Left renal pelvis (tissue), 4 donors: ENCODE results near the gene MAP3K12. TPM values are rescaled to one million over a fixed set of nuclear protein-coding genes. Genes with fewer than 3 reads are reported as not detected.
A peak's percentile ranks its signal among the peaks of the same experiment; 100 is the strongest.

ENCODE experiments used
- DNase-seq, 4 donors: peaks; one replicate each; pipeline ENCODE4 v3.0.0-alpha.2; 2013; ENCODE audit warnings: low read depth in 4 of 4, low spot score in 3 of 4
- polyA plus RNA-seq, 4 donors: library from polyadenylated mRNA; unstranded; fragments of 120-200 nt; gene quantifications; one replicate each; pipeline ENCODE4 v1.2.1, GENCODE V29; 2013; ENCODE audit not compliant: insufficient read length in 4 of 4

Gene MAP3K12
- polyA plus RNA-seq, 4 donors = 21.6 to 36.9 (median 29.9) TPM

DNA sequence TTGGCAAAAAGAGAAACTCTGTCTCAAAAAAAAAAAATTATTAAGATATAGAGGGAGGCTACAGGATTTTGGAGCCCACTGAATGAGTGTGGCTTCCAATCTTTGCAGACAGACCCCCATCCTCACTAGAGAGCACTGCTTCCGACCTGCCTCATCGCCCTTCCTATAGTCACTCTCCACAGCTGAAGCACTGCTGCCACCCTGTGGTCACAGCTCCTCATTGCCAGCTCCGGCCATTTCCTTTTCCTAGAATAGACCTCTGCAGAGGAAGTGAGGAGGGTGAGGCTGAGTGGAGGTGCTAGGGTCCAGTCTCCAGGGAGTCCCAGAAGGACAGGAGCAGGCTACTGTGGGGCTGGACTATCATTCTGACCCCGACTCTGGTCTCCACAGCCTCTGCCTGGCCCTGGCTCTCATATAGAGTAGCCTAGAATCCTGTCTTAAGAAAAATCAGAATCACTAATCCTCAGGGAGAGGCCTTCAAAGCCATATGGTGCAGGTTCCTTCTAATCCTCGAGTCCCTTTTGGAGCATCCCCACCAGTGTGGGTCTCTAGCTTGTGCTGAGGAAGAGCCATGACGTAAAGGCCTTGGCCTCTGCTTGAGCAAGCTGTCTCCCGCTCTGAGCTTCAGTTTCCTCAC lies 9.4 kb upstream of the MAP3K12 start:
- DNase-seq = peak in 2 of 4 donors; percentile 54 to 79

DNA sequence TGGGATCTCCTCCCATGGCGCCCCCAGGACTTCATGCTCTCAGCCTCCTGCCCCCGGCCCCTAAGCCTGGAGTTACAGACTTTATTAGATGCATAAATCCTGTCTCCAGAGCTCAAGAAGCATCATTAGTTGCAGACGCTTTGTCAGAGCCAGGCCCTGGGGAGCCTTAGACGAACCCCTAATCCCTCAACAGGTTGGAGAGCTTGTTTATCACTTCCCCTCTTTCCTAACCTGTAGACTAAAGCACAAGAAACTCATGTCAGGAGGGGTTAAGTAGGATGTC lies 8.3 kb upstream of the MAP3K12 start:
- DNase-seq = no peak

DNA sequence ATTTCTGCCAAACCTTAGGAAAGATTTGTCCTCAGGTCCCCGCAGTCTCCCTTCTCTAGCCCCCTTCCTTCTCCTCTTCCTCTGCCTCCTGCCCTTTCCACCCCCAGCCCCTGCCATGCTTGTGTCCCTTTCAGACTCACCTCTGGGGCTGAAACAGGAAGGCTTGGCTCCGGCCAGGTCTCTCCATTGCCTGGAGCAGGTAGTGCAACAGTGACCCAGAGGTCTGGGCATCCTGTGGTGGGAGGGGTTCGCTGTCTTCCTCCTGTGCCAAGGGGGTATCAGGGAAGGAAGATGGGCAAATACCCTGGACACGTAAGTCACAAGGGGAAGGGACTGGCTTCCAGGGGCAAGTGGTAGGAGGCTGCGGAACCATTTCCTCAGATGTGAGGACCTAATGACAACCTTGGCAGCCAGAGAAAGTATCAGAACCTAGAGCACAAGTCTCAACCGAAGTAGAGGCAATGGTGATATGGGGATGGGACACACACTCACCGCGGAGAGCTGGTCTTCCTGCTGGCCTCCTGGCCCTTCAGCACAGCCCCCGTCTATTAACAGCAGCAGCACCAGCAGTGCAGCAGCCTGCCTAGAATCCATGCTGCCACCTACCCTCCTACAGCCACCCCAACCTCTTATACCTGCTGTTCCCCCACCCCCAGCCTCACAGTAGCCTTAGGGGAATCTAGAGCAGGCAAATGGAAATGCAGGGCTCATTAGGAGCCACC lies 7.8 kb upstream of the MAP3K12 start, which contains the start of gene NPFF:
NPFF (minus strand) TSS at position 604 of the 722 bp plus-strand sequence; CDS start at position 594, 10 bp downstream.
- no peak for DNase-seq

DNA sequence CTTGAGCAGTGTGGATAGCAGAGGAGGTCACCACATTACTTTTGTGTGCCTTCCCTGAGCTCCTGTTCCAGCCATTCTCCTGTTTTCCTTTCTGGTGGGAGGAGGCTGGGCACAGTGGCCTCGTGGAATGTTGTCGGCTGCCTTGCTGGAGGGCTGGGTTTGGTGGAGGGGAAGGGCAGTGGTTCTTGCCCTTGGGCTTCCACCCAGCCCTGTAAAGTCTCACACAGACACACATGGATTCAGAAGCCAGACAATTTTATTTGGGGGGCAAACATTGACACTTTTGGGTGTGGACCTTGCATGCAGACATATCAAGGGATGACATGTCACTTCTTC lies 7.2 kb upstream of the MAP3K12 start:
- DNase-seq = no peak

DNA sequence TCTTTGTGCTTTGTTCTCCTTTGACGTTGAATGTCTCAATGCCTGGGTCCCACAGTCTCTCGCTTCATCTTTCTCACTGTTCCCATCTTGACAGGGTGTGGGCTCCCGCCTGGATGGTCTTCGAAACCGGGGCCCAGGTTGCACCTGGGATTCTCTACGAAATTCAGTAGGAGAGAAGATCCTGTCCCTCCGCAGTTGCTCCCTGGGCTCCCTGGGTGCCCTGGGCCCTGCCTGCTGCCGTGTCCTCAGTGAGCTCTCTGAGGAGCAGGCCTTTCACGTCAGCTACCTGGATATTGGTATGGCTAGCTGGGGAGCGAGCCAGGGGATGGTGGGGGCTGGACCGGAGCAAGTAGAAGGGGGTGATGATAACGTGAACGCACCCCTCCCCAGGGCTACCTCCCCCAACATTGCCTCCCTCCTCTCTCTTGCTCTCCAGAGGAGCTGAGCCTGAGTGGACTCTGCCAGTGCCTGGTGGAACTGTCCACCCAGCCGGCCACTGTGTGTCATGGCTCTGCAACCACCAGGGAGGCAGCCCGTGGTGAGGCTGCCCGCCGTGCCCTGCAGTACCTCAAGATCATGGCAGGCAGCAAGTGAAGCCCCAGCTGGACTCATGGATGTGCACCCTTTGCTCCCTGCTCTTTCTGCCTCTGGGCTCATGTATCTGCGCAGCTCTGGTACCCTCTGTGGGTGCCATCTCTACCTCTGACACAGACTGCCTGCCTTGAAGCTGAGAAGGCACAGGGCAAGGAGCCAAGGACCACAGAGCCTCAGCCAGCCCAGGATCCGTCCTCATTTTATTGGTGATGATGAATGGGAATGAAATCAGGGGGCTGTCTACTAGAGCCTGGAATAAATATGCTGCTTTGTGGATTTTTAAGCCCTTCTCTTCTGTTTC lies 6.5 kb upstream of the MAP3K12 start:
- no peak for DNase-seq

DNA sequence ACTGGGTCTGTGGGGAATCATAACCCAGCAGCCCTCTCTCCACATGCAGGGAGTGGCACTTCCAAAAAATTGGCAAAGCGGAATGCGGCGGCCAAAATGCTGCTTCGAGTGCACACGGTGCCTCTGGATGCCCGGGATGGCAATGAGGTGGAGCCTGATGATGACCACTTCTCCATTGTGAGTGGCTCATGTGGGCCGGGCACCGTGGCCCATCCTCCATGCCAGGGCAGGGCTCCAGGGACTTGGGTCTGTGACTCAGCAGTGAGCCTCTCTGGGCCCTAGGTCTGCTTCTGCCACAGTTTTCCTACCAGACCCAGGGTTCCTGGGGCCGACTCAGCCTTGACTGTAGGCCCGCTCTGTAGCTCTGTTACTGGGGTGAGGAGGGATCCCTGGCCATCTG lies 5.8 kb upstream of the MAP3K12 start:
- DNase-seq = no peak

DNA sequence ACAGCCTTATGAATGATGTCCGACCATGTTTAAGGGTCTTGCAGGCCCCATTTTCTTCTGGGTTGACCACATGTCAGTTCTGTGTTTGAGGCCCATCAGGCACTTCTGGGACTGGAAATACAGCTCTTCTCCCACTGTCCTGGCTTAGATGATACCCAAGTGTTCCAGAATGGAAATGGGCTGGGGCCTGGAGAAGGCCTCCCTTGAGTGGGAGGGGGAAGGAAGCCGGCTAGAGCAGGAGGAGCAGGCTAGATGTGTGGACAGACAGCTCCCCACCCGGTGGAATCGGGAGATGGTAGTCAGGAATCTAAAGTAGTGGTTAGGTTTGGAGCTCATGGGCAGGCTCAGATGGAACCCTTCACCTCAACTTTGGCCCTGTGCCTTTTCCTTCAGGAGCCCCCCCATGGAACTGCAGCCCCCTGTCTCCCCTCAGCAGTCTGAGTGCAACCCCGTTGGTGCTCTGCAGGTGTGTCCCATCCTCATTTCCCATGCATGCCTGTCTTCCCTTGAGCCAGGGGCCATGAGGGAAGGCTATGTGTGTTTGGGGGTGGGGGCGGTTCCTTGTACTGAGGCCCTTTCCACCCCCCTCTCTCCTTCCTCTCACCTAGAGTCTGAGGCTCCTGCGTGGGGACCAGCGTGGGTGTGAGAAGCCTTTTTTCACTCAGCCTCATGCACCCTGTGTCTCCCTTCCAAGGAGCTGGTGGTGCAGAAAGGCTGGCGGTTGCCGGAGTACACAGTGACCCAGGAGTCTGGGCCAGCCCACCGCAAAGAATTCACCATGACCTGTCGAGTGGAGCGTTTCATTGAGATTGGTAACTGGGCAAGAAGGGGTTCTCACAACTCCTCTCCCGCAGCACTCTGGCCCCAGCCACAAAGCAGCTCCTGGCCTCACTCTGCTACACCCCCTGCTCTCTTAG lies 5.0 kb upstream of the MAP3K12 start:
- DNase-seq = no peak

DNA sequence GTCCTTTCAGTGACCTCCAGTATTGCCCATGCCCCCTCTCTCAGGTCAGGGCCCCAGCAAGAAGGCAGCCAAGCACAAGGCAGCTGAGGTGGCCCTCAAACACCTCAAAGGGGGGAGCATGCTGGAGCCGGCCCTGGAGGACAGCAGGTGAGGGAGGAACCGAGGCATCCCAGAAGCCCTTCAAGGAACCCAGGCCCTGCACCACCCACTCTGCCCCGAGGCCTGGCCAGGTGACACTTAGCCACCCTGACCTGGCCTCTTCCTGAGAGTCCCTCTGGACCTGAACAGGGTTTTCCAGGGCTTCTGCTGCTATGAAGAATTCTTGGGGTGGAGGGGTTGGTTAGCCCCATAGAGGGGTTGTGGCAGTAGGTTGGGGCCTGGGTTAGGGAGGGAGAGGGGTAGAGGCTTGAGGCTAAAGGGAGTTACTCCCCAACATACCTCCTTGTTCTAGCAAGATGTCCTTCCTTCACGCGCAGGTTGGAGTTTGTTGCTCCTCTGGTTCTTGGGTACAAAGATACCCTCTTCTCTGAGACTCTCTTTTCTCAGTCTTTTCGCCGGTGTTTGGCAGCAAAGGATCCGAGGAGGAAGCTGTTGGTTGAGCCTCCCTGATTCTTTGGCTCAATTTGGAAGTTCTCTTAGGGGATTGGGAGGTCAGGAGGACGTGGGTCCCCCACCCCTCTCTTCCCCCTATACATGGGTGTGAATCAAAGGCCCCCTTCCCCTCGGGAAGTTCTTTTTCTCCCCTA lies 3.9 kb upstream of the MAP3K12 start:
- no peak for DNase-seq

DNA sequence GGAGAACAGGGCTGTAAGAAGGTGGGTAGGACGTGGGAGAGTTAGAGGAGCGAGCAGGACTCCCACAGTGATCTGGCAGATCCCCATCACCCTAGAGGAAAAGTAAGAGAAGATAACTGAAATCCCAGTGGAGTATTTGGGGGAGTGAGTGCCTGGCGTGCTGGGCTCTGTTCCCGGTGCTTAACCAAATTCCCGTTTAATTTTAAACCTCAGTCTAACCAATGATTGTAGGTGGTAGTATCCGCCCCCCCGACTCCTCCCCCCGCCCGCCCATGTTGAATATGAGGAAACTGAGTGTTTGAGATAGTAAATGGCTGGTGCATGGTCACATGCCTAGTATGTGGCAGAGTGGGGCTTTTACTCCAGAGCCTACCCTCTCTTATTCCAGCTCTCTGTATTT lies 3.1 kb upstream of the MAP3K12 start:
- DNase-seq = no peak

DNA sequence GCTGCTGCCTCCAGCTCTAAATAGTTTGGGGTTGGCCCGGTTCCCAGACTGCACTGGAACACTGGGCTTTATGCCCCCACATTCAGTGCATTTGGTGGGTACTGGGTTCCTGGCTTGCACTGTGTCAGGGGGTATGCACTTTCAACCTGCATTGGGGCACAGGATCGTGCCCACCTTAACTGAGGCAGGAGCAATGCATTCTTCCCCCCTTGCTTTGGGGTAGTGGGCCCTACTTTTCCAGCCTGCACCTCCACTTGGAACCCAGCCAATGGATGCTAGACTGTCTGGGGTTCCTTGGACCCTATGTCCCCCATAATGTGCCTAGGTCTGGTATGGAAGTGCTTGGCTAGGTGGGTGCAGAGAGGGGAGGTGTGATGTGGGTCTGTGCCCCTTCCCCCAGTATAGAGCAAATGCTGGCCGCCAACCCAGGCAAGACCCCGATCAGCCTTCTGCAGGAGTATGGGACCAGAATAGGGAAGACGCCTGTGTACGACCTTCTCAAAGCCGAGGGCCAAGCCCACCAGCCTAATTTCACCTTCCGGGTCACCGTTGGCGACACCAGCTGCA lies 2.4 kb upstream of the MAP3K12 start:
- DNase-seq = no peak

DNA sequence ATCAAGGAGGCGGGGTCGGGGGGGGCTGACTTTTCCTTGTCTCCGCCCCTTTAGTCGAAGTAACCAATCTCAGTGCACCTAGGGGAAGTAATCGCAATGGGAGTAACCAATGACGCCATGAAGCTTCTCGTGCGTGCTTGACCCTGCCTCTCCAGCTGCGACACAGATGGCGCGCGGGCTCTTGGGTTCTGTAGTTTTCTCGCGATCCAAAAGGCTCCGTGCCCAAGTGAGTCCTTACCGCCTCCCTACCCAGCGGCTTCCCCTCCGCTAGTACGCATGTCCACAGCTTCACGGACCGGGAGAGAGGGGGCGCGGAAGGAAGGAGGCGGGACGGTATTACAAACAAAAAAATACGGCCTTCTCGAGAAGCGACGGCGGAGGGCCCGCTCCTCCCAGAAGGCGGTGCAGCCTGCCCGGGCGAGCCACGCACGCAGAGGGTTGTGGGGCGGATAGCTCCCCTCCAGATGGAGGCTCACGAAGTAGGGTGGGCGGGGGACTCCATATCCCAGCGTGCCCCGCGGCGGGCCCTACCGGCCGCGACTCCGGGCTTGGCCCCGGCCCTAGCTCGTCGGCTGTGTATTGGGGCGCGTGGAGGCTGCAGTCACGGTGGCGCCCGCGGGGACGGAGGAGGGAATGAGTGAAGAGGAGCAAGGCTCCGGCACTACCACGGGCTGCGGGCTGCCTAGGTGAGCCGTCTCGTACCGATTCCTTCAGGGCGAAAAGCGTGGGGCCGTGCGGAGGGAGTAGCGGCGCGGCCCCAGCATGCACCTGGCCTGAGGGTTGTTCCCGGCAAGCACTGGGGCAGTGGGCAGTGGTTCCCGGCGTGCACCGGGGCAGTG lies 1.7 kb upstream of the MAP3K12 start, which contains the start of gene TARBP2:
TARBP2 (plus strand) TSS at position 508 of the 839 bp plus-strand sequence; CDS start at position 634, 126 bp downstream.
- DNase-seq = peak; percentile 96 to 99 (median 98)

DNA sequence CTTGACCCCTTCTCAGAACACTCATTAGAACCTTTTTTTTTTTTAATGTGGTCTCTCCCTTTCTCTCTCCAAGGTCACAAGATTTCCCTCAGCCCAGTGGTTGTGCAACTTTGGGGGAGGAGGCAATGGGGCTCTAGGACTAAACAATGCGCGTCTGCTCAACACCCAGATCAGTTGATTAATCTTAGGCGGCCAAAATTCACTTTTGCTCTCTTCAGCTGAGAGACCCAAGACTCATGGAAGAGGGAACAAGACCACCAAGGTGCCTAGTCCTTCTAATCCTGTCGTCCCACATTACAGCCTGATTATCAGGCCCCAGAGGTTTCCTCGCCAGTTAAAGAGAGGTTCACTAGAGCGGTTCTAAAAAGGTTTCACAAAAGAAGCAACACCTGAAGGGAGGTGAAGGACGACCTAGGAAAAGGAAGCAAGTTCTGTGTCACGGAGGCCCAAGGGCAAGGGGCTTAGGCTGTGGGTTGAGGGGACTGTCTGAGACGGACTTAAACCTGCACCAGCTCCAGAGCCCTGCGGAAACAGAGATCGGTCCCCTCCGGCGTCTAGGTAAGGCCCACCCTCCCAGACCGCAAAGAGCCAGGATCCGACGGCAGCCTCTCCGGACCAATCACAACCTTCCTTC lies 1.0 kb upstream of the MAP3K12 start:
- no peak for DNase-seq

DNA sequence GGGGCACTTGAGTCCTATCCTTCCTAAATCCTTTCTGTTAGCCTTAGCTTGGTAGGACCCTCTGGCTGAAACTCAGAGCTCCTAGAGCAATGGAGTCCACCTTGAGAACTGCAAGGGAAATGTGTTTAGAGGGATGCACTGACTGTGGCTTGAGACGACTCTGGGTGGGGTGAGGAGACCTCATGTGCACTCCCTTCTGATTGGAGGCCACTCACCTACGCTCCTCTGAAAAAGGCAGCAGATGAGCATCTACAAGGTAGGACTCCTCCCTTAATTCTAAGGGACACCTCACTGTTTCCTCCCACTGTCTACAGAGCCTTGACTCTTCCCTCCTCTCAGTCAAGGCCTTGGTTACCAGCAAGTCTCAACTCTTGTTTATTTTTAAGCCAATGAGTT lies 1.0 kb downstream of the MAP3K12 start:
- no peak for DNase-seq

DNA sequence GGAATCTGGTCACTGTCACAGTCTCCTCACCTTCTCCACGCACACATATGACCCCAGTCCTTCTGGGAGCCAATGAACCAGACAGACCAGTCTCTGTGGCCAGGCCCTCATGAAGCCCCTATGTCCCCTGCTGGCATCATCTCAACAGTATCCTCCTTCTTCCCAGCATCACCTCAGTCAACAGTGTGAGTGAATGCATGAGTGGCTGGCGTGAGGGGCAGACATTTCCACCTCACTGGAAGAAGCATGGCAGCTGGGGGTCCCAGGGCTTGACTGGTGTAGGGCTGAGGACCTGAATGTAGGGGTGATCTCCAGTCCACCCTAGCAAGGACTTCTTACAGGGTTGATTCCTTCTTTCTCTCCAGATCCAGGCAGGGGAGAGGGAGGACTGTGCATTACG lies 1.8 kb downstream of the MAP3K12 start:
- DNase-seq = no peak

DNA sequence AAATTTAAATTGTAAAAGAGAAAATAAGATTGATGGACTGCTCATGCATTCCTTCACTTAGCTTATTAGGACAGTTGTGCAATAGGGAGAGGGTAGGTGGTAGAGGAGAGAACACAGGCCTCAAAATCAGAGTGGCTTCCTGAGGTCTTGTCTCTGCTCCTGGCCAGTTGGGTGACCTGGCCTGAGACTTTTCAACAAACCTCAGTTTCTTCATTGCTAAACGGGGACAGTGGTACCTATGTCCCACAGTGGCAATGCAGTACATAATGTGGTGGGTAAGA lies 2.6 kb downstream of the MAP3K12 start:
- DNase-seq = no peak

DNA sequence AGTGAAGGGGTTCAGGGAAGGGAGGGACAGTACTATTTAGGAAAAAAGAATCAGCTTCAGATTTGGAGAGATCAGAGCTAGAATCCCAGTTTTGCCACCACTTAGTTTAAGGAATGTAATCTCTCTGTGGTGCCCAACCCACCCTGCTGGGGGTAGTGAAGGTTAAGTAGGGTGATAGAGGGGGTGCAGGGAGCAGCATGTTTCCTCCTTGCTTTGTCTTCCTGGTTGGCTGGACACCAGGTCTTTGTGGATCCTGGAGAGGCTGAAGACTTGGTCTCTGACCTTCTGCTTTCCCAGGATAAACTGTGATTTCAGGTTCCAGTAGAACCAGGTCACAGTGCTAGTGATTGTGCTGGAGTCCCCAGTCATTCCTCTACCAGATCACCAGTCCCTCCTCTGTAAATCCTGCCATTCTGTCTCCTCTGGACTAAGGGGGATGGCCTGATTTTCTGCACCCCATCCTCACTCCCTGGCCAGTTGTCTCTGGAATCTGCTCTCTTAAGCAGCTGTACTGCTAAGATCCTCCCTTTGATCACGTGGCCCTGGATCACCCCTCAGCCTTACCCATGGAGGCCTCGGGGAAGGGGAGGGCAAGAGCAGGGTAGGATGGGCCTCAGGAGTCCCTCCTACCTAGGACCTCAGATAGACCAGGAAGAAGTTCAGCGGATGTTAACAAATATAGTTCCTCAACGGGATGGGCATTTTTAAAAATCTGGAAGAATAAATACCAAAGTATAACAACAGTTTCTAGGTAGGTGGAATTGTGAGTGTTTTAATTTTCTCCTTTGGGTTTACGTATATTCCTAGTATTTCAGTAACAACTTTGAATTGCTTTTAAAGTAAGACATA lies 3.1 kb downstream of the MAP3K12 start:
- DNase-seq = peak in 2 of 4 donors; percentile 45 to 46

DNA sequence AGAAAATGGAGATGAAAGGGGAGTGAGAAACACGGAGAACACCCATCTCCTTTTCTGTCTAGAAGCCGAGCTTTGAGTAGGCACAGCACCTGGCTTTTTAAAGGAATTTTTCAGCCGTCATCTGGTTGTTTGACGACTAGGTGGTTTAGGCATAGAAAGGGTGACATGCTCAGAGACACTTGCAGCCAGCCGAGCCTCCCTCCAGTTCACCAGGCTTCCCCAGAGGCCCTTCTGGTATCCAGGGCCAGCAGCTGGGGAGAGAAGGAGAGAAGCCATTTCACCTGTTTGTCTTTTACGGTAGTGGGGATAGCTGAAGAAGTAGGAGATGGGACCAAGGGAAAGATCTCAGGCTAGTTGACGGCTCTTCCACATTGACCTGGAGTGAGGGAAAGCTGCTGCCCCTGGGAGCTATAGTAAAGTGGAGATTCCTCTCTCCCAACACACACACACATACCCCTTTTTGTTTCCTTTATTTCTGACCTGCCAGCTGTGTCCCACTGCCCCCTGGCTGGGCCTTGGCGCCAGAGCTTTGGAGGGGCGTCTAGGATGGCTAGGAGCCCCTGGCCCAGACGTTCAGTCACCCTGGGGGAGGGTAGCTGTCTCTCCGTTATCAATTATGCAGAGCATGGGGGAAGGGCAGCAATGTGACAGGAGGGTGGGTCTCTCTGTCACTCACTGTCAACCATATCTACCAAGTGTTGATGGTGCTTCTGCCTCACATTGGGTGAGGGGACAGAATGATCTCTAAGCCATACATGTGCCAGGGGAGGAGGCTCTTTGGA lies 5.5 kb downstream of the MAP3K12 start:
- no peak for DNase-seq
